GM12878 (cell line): ENCODE measurements around the gene SLC25A47.

Source experiments
- CTCF ChIP-seq, 3 experiments: IDR thresholded peaks in 2 of 3; conservative IDR thresholded peaks in 1 of 3; 2 replicates each; pipeline ENCODE4 v1.5.1; 2011; ENCODE audit warnings: low read depth in 3 of 3, low read length in 3 of 3, mild to moderate bottlenecking in 3 of 3, control low read depth in 2 of 3, moderate library complexity in 2 of 3, inconsistent platforms in 1 of 3, mixed read lengths in 1 of 3; ENCODE audit not compliant: control insufficient read depth in 2 of 3, insufficient read depth in 1 of 3; ENCODE audit errors: extremely low read depth in 1 of 3
- EZH2 ChIP-seq: IDR thresholded peaks from 2 replicates; pipeline ENCODE4 v1.6.1; 2012; ENCODE audit warnings: low read depth, mild to moderate bottlenecking, control low read depth, inconsistent platforms, low read length, borderline replicate concordance; ENCODE audit not compliant: control insufficient read depth
- MYC ChIP-seq: IDR thresholded peaks from 2 replicates; pipeline ENCODE4 v1.6.1; 2011; ENCODE audit warnings: mild to moderate bottlenecking, low read length, moderate library complexity, inconsistent platforms; ENCODE audit not compliant: insufficient read depth, insufficient replicate concordance, insufficient read length, severe bottlenecking
- PKNOX1 ChIP-seq: fragments of 450-650 bp; IDR thresholded peaks from 2 replicates; pipeline ENCODE4 v1.6.1; 2016; ENCODE audit warnings: mild to moderate bottlenecking
- POLR2A ChIP-seq: IDR thresholded peaks from 2 replicates; pipeline ENCODE4 v1.6.1; 2011; ENCODE audit warnings: low read depth, mild to moderate bottlenecking, low read length
- POLR2AphosphoS2 ChIP-seq: IDR thresholded peaks from 2 replicates; pipeline ENCODE4 v1.6.1; 2011; ENCODE audit warnings: low read depth, mild to moderate bottlenecking, low read length, improper control_type of control experiment, moderate library complexity
- REST ChIP-seq: IDR thresholded peaks from 2 replicates; pipeline ENCODE4 v1.6.1; 2012; ENCODE audit warnings: mild to moderate bottlenecking, low read depth, low read length
- ZBED1 ChIP-seq: IDR thresholded peaks from 2 replicates; pipeline ENCODE4 v1.6.1; 2016; ENCODE audit warnings: borderline replicate concordance
- ZBTB33 ChIP-seq: fragments of 450-650 bp; IDR thresholded peaks from 2 replicates; pipeline ENCODE4 v1.6.1; 2017; ENCODE audit warnings: mild to moderate bottlenecking
- ZBTB4 ChIP-seq: fragments of 450-650 bp; formaldehyde crosslinking; IDR thresholded peaks from 2 replicates; pipeline ENCODE4 v1.4.0; 2022; ENCODE audit warnings: mild to moderate bottlenecking, moderate library complexity
- ZNF217 ChIP-seq: fragments of 450-650 bp; IDR thresholded peaks from 2 replicates; pipeline ENCODE4 v1.6.1; 2017; ENCODE audit warnings: antibody characterized with exemption, mild to moderate bottlenecking
- ZNF24 ChIP-seq: fragments of 450-650 bp; IDR thresholded peaks from 2 replicates; pipeline ENCODE4 v1.6.1; 2017; ENCODE audit warnings: antibody characterized with exemption, mild to moderate bottlenecking
- TF ChIP-seq, protein P1 (sequence below): IDR thresholded peaks from 2 replicates; pipeline ENCODE4 v1.6.1; 2011; ENCODE audit warnings: borderline replicate concordance, low read depth, mild to moderate bottlenecking, moderate library complexity, mixed read lengths, low read length; ENCODE audit not compliant: insufficient read depth; ENCODE audit errors: extremely low read length
- TF ChIP-seq, protein P2 (sequence below): IDR thresholded peaks from 2 replicates; pipeline ENCODE4 v1.6.1; 2011; ENCODE audit warnings: low read depth, low read length, improper control_type of control experiment, borderline replicate concordance

- TF ChIP-seq CTCF (IDR thresholded peaks at IDR 0.05 in 2 of 3, conservative IDR thresholded peaks at IDR 0.05 in 1 of 3; ENCODE audit: control insufficient read depth in 2 of 3, extremely low read depth in 1 of 3, insufficient read depth in 1 of 3, low read depth in 3 of 3, low read length in 3 of 3) (no peak), ZBTB33 (no peak), MYC (no peak), POLR2A (no peak), EZH2 (no peak), ZNF217 (no peak), REST (no peak), PKNOX1 (no peak), ZBTB4 (no peak), ZNF24 (no peak), ZBED1 (no peak), POLR2AphosphoS2 (no peak)
- TF ChIP-seq, protein P1, sequence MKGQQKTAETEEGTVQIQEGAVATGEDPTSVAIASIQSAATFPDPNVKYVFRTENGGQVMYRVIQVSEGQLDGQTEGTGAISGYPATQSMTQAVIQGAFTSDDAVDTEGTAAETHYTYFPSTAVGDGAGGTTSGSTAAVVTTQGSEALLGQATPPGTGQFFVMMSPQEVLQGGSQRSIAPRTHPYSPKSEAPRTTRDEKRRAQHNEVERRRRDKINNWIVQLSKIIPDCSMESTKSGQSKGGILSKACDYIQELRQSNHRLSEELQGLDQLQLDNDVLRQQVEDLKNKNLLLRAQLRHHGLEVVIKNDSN: no peak
- TF ChIP-seq, protein P2, sequence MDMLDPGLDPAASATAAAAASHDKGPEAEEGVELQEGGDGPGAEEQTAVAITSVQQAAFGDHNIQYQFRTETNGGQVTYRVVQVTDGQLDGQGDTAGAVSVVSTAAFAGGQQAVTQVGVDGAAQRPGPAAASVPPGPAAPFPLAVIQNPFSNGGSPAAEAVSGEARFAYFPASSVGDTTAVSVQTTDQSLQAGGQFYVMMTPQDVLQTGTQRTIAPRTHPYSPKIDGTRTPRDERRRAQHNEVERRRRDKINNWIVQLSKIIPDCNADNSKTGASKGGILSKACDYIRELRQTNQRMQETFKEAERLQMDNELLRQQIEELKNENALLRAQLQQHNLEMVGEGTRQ: no peak
Observed at GRCh38 chr14:100362311-100362927, 39.3 kb downstream of the SLC25A47 start.
